Stimulated activated CD4-positive, alpha-beta T cell treated with anti-CD3 and anti-CD28 coated beads, Interleukin-2, amount 100 ng/mL, for 24 hours (primary cell): ENCODE data around the gene ELF1.
"Not testable (repeated sequence)": the region's sequence is repeated elsewhere in the genome, so short reads cannot be mapped to it uniquely, and the experiment has no call there.

Source experiments
- DNase-seq, 2 donors: peaks; one replicate each; pipeline ENCODE4 v3.0.0-alpha.2; 2020

The ELF1 gene

DNA sequence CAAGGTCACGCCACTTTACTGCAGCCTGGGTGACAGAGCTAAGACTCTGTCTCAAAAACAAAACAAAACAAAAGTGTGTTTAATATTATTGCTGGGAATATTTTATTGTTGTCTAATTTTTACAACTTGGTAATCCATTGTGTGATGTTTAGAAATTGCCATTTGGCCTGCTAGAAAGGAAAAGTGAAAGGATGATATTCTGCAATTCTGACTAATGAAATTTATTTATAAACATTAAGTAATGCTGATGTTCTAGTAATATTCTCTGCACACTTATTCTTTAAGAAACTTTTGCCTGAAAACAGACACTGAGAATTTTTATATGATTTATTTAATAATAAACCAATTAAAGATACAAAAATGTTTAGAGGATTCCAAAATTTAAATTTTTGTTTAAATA lies 87.4 kb downstream of the ELF1 start:
- DNase-seq = no peak

- not testable (repeated sequence) for DNase-seq
Observed at GRCh38 chr13:40929883-40930282, 89.2 kb downstream of the ELF1 start.

- no peak for DNase-seq
Observed at GRCh38 chr13:40928980-40929379, 90.1 kb downstream of the ELF1 start.

- no peak for DNase-seq
Observed at GRCh38 chr13:40927929-40928328, 91.2 kb downstream of the ELF1 start.

DNA sequence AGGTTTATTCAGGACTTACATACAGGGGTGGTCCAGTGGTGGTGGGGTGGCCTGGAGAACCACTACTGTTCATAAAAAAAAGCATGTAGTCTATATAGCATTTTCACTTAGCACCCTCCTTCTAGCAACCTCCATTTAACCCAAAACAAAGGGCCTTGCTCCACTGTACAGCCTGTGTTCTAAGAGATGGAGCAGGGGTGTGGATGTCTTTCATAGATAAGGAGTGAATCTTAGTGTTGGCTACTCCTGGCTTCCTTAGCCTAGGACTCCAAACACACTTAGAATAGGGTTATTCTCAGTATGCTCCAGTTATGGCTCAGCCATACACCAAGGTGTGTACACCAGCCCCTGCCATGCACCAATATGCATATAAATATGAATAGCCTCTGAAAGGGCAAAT lies 95.2 kb downstream of the ELF1 start:
- no peak for DNase-seq

GRCh38 chr13:40922437-40923040 lies 96.6 kb downstream of the ELF1 start:
- DNase-seq = no peak

- DNase-seq = no peak
Observed at GRCh38 chr13:40920826-40921225, 98.3 kb downstream of the ELF1 start.

DNA sequence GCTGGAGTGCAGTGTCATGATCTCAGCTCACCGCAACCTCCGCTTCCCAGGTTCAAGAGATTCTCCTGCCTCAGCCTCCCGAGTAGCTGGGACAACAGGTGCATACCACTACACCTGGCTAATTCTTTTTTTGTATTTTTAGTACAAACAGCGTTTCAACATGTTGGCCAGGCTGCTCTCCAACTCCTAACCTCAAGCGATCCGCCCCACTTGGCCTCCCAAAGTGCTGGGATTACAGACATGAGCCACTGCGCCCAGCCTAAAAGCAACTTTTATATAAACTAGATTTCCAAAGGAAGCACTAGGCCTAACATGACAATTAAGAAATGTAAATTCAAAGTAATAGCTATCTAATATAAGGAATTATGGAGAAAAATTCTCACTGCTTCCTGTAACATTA lies 99.2 kb downstream of the ELF1 start:
- not testable (repeated sequence) for DNase-seq

DNA sequence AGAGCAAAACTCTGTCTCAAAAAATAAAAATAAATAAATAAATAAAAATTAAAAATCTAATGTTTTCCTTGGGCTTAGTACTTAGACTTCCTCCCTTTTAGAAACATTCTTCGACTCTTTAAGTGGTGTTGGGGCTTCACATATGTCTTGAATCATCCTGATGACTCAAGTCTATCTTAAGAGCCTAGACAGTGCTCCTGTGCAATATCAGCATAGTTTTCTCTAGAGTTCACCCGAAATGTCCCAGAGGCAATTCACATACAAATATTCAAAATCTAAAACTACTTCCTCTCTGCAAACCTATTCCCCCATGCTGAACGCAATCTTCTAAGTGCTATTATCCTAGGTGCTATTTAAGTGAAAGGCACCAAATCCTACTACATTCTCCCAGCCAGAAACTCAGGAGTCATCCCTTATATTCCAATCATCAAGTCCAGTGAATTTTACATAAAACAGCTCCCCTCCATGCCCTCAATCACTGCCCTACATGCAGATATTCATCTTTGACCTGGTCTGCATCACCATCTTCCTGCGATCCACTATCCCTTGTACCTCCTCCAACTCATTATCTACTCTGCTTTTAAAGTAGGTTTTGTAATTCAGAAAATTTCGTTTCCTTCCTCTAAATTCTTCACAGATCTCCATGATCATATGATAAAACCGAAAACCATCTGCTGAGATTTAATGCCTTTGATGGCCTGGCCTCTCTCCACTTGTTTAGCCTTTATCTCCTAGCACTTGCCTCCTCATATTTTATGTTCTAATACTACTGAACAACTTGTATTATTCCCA lies 102.7 kb downstream of the ELF1 start:
- no peak for DNase-seq

- DNase-seq = not testable (repeated sequence)
Observed at GRCh38 chr13:40914863-40915262, 104.3 kb downstream of the ELF1 start.

DNA sequence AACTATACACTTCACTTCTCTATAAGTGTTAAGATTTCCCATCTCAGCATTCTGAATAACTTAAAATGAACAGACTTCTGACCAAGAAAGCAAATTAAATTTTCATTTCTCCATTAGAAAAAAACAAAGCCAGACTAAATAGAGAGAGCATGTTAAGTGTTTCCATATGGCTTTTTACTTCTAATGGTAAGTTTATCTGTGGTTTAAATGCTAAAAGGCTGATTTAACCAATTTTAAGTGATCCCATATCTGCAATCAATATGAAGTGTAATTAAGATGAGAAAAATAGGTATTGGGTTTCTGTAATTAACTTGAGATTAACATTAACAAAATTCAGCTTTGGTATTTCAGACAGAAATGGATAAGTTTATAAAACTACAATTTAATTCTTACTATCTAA lies 107.8 kb downstream of the ELF1 start:
- no peak for DNase-seq

GRCh38 chr13:40910324-40911050 lies 108.6 kb downstream of the ELF1 start:
- DNase-seq = peak in 1 of 2 donors; percentile 21

DNA sequence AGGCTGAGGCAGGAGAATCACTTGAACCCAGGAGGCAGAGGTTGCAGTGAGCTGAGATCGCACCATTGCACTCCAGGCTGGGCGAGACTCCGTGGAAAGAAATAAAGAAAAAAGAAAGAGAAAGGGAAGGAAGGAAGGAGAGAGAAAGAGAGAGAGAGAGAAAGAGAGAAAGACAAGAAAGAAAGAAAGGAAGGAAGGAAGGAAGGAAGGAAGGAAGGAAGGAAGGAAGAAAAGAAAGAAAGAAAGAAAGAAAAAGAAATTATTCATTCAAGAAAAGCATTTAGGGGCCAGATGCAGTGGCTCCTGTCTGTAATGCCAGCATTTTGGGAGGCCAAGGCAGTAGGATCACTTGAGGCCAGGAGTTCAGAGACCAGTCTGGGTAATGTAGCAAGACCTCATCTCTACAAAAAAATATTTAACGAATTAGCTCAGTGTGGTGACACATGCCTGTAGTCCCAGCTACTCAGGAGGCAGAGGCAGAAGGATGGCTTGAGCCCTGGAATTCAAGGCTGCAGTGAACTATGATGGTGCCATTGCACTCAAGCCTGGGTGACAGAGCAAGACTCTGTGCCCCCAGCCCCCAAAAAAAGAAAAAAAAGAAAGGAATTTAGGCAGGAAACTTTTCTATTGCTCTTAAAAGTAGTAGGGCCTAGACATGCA lies 109.4 kb downstream of the ELF1 start:
- DNase-seq = not testable (repeated sequence)

DNA sequence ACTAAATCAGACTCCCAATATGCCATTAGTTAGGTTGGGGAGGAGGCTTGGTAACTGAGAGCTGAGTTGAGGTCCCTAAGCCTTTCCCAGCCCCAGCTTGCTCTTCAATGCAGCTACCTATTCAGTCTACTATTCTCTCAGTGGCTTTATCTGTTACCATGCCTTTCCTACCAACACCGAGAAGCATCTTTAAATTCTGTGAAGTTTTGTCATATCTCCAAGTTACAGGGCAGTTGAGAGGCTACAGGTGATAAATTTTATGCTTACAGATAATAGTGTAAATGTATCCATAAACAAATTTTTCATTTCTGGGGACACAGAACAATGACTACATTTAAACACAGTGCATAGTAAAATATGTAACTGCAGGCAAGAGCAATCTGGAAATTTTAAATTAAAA lies 110.6 kb downstream of the ELF1 start:
- no peak for DNase-seq

GRCh38 chr13:40901032-40901431 lies 118.1 kb downstream of the ELF1 start:
- not testable (repeated sequence) for DNase-seq

GRCh38 chr13:40900568-40900967 lies 118.5 kb downstream of the ELF1 start:
- DNase-seq = not testable (repeated sequence)

DNA sequence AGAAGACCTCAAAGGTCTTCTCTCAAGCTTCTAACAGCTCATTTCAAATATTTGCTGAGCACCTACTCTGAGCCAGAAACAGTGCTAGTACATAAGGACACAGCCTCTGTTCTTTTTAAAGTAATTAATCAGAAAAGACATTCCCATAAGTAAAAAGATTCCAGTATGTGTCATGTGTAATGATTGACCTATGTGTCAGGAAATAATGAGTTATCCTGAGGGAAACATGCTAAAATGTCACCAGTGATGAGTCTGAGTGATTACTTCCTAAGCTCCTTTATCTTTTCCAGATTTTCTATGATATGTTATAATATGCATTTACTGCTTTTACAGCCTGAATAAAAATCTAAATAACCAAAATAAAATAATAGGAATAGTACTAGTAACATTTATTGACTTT lies 122.1 kb downstream of the ELF1 start:
- no peak for DNase-seq

DNA sequence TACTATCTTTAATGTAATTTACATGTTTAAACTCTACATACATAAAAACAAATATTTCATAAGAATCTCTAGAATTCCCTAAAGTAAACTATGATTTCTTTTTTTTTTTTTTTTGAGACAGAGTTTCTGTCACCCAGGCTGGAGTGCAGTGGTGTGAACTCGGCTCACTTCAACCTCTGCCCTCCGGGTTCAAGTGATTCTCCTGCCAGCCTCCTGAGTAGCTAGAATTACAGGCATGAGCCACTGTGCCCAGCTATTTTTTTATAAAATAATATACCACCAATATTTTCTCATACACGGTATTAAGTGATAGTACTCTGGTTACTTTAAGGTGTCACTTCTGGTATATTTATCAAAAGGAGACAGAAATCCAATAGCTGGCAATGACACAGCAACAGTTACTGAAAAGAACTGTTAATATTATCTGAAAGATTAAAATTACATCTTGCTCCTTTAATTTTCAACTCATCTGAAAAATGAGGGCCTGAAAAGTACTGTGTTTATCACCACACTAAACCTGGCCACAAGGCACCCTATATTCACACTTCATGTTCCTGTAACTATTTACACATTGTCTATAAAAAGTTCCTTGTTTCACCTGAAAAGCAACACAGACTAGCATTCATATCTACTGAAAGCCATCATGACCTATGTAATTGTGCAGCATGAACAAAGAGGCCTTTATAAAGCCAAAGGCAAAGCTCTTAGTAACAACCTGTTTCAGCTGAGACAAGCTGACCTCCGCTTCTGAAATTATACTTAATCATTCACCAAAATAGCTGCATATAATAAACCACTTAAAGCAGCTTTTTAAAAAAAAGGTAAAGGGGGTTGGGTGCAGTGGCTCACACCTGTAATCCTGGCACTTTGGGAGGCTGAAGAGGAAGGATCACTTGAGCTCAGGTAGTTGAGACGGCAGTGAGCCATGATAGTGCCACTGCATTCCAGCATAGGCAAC lies 123.6 kb downstream of the ELF1 start:
- DNase-seq = no peak

DNA sequence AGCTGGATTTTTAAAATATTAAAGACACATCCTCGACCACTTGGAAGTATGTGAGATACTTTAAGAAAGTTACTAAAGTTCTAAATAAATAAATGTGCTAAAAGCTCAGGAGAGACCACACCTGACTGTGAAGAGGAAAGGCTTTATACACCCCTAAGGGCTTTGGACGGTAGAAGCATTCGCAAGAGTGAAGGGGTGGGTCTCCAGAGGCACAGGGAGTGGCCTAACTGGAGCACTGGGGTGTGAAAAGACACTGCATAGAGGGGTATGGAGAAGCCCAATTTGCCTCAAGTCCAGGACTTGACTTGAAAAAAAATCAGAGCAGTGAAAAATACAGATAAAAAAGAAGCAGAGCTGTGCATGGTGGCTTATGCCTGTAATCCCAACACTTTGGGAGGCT lies 125.5 kb downstream of the ELF1 start:
- DNase-seq = not testable (repeated sequence)

GRCh38 chr13:40886017-40886416 lies 133.1 kb downstream of the ELF1 start:
- DNase-seq = no peak

GRCh38 chr13:40884175-40884574 lies 134.9 kb downstream of the ELF1 start:
- DNase-seq = not testable (repeated sequence)
